GM10248 (cell line): ENCODE data around the gene SH3RF3.

Source experiments
- CTCF ChIA-PET: fragments of 300-600 bp; sonication (Branson Sonifier 250); formaldehyde crosslinking; extraction: SDS; loops from one replicate; lab custom pipeline; 2021; ENCODE audit warnings: antibody characterized with exemption; lab: Yijun Ruan, JAX
- POLR2A ChIA-PET: fragments of 350-650 bp; sonication (Branson Sonifier 250); formaldehyde crosslinking; extraction: SDS; loops from one replicate; lab custom pipeline; 2020; ENCODE audit warnings: antibody characterized with exemption; lab: Yijun Ruan, JAX
- DNase-seq: peaks from one replicate; pipeline ENCODE4 v3.0.0; 2012; ENCODE audit errors: extremely low spot score
- CTCF ChIP-seq: IDR thresholded peaks from 2 replicates; pipeline ENCODE4 v1.5.1; 2012; ENCODE audit warnings: mild to moderate bottlenecking, low read depth; ENCODE audit errors: extremely low read depth, missing control alignments, control extremely low read depth

Gene SH3RF3

GRCh38 chr2:109439390-109439786, 310.4 kb downstream of the SH3RF3 start:
- DNase-seq: no peak
- ChIA-PET CTCF (no interaction called here), POLR2A (no interaction called here)
- no peak for TF ChIP-seq CTCF

- CTCF ChIA-PET: no interaction called here
- TF ChIP-seq CTCF: no peak
- POLR2A ChIA-PET: no interaction called here
- no peak for DNase-seq
Observed at GRCh38 chr2:109439986-109440385, 311.0 kb downstream of the SH3RF3 start.

- DNase-seq: no peak
- ChIA-PET POLR2A (no interaction called here), CTCF (no interaction called here)
- TF ChIP-seq CTCF: no peak
Observed at GRCh38 chr2:109440499-109441156, 311.6 kb downstream of the SH3RF3 start.

- CTCF ChIA-PET: interaction anchor here (1.0 kb wide), 1 partner anchor 67 kb away, joined by 3 read pairs; no protein-coding TSS in a partner anchor
- TF ChIP-seq CTCF: no peak
- no peak for DNase-seq
- POLR2A ChIA-PET: no interaction called here
Observed at GRCh38 chr2:109442715-109443319, 313.8 kb downstream of the SH3RF3 start.

- ChIA-PET POLR2A (no interaction called here), CTCF (interaction anchor here (0.7 to 1.2 kb wide), 2 partner anchors 19 to 65 kb away, joined by 3 read pairs; no protein-coding TSS in a partner anchor)
- no peak for DNase-seq
- no peak for TF ChIP-seq CTCF
Observed at GRCh38 chr2:109444916-109445315, 315.9 kb downstream of the SH3RF3 start.

GRCh38 chr2:109446278-109447131, 317.5 kb downstream of the SH3RF3 start:
- TF ChIP-seq CTCF: no peak
- no peak for DNase-seq
- ChIA-PET CTCF (no interaction called here), POLR2A (no interaction called here)
